Measurements from ENCODE around the gene ZNF850.

- no peak for TF ChIP-seq CTCF (conservative IDR thresholded peaks at IDR 0.05)
- no peak for TF ChIP-seq ZFX (IDR thresholded peaks at IDR 0.05)
Observed at GRCh38 chr19:36821758-36822157, 49.2 kb upstream of the ZNF850 start.
